ENCODE measurements around the gene ARHGEF25. TPM values are rescaled to one million over a fixed set of nuclear protein-coding genes. Genes with fewer than 3 reads are reported as not detected.
"Not testable (repeated sequence)": the region's sequence is repeated elsewhere in the genome, so short reads cannot be mapped to it uniquely, and the experiment has no call there.

Gene ARHGEF25
- total RNA-seq, 1 experiment from 2014 or later = 14.6 TPM

DNA sequence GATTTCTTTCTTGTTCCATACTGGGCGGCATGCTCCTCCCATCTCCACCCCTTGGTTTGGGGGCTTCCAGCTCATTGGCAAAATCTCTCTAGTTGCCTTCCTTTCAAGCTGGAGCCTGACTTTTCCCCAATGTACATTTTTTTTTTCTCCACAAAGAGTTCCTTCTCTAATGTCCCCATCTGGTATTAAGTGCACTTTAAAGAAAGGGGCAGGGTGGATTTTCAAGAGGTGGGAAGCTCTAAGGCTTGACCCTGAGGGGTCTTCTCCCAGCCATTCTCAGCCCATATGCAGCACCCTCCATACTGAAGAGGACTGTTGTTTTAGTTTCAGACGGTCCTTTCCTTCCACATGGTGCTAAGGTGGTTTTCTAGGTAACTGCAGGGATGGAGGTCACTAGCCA is 26.1 kb upstream of the ARHGEF25 start:
- no peak for DNase-seq (ENCODE audit: low read depth)

DNA sequence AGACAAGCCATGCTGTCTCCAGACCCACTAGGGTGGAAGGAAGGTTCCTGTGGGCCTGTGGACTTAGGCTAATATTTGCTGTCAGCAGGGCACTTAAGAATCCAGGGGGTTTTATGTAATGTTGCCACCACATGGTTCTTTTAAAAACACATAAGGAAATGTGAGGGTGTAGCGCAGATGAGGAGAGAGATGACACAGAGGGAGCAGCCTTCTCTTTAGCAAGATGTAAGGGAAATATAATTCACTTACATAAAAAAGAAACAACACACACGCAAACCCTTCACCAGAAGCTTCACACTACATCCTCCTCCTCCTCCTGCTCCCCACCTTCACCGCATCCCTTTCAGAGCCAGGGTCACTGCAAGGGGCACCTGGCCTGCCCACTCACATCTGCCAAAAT is 25.1 kb upstream of the ARHGEF25 start:
- DNase-seq (ENCODE audit: low read depth) = no peak

DNA sequence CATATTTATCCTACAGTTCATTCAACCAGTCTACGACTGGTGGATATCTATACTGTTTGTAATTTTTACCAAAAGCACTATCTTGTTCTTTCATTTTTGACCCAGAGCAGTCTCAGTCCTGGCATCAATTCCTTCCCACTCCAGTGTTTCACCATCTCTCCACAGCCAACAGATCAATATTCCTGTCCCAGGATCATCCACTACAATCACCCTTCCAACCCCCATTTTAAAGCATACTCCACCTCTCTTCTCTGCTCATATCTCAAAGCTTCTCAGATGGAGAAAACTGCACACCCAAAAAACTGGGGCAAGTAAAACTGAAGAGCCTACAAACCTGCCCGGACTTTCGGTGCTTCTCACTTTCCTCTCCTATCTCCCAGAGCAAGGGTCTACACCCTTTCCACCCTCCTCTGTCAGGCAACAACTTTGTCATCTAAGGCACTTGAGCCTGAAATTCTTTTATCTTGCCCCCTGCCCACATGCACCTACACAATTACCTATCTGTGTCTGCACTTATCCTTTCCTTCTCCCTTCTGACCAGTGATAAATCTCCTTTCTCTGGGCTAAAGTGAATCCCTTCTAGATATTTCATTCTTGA is 24.3 kb upstream of the ARHGEF25 start:
- DNase-seq (ENCODE audit: low read depth) = no peak

DNA sequence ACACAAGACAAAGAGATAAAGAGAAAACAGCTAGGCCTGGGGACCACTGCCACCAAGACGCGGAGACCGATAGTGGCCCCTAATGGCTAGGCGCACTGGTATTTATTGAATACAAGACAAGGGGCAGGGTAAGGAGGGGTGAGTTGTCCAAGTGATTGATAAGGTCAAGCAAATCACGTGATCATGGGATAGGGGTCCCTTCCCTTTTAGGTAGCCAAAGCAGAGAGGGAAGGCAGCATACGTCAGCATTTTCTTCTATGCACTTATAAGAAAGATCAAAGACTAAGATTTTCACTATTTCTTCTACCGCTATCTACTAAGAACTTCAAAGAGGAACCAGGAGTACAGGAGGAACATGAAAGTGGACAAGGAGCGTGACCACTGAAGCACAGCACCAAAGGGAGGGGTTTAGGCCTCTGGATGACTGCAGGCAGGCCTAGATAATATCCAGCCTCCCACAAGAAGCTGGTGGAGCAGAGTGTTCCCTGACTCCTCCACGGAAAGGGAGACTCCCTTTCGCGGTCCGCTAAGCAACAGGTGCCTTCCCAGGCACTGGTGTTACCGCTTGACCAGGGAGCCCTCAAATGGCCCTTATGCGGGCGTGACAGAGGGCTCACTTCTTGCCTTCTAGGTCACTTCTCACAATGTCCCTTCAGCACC is 22.2 kb upstream of the ARHGEF25 start:
- DNase-seq (ENCODE audit: low read depth) = not testable (repeated sequence)

DNA sequence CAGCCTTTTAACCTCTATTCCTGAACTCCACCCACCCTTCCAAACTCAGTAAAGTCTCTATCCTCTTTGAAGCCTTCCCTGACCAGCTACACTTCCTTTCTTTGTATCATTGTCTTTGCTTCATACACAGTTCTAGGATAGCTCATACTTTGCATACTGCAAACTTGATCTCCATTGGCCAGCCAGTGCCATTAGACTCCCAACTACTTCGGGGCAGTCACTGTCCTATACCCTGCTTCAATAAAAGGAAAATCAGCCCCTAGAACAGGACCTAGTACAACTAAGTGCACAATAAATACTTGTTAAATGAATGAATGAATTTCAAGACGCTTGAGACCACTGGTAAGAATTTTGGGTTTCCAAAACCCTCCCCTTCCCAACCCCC is 20.8 kb upstream of the ARHGEF25 start:
- DNase-seq (ENCODE audit: low read depth) = no peak

- peak; percentile 21 for DNase-seq (ENCODE audit: low read depth)
These were observed 20.1 kb upstream of the ARHGEF25 start, which contains the start of gene PIP4K2C for GRCh38 chr12:57590864-57591781. Gene PIP4K2C, plus strand, starts transcription at chr12:57591192. Its CDS starts 98 bp downstream, at chr12:57591290.

- no peak for DNase-seq (ENCODE audit: low read depth)
These were observed 19.4 kb upstream of the ARHGEF25 start for GRCh38 chr12:57591782-57592325.

DNA sequence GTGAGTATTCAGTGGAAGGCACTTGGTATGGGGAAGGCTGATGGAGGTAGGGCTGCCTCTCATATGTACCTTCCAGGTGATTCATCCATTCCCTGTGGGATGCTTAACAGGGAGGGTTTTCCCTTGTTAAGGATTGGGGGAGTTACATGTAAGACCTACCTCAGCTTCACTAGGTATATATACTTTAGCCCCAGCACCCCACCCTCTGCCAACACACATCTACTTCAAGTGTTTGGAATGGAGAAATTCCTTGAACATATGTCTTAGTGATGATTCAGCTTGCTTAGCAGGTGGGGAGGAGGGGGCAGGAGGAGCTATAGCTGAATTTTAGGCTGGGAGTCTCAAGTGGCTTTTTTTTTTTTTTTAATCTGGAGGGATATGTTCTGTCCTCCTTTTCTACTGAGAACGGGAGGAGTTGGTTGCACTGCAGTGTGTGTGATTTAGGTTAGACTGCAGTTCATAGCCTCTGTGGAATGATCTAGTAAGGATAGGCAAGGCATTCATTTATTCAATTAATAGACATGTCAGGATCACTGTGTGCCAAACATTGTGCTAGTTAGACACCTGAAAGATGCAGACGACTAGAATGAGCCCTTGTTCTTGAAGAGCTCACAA is 18.6 kb upstream of the ARHGEF25 start:
- DNase-seq (ENCODE audit: low read depth) = peak; percentile 36

DNA sequence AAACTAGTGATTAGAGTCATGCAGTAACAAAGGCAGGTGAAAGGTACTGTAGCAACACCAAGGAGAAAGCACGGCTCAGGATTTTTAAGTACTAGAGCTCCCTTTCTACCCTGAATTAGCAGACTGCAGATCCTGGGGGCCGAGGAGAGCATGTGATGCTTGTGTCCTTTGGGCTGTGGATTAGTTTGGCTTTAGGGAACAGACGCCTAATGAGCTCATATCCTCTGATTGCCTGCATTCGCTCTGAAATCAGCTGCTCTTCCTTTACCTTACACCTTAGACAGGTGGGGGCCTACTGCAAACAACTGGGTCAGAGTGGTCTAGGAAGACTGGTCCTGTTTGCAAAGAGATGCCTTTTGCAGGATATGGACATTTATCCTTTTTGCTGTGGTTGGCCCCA is 18.0 kb upstream of the ARHGEF25 start:
- no peak for DNase-seq (ENCODE audit: low read depth)

- DNase-seq (ENCODE audit: low read depth) = no peak
These were observed 10.8 kb upstream of the ARHGEF25 start for GRCh38 chr12:57600395-57600794.

- no peak for DNase-seq (ENCODE audit: low read depth)
These were observed 8.7 kb upstream of the ARHGEF25 start for GRCh38 chr12:57602544-57602943.

DNA sequence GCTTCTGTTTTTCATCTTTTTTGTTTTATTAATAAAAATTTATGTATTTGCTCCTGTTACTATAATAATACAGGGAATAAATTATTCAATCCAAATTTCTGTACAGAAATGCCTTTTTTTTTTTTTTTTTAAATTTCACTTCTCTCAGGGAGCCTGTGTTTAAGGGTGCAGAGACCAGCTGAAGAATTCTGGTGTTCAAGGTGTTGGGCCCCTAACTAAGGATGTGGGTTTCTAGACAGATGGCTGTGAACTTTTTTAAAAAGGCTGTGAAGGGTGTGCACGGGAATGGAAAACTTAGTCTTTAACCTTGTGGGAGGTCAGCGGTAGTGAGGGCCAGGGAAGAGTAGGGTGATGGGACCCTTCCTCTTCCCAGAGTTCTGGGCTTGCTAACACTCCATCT is 7.9 kb upstream of the ARHGEF25 start:
- no peak for DNase-seq (ENCODE audit: low read depth)

- DNase-seq (ENCODE audit: low read depth) = no peak
These were observed 7.3 kb upstream of the ARHGEF25 start for GRCh38 chr12:57603815-57604453.

- no peak for DNase-seq (ENCODE audit: low read depth)
These were observed 6.7 kb upstream of the ARHGEF25 start, which contains the start of gene DTX3 for GRCh38 chr12:57604454-57604991. Gene DTX3, plus strand, starts transcription at chr12:57604824. Its CDS starts 1,694 bp downstream, at chr12:57606518.

DNA sequence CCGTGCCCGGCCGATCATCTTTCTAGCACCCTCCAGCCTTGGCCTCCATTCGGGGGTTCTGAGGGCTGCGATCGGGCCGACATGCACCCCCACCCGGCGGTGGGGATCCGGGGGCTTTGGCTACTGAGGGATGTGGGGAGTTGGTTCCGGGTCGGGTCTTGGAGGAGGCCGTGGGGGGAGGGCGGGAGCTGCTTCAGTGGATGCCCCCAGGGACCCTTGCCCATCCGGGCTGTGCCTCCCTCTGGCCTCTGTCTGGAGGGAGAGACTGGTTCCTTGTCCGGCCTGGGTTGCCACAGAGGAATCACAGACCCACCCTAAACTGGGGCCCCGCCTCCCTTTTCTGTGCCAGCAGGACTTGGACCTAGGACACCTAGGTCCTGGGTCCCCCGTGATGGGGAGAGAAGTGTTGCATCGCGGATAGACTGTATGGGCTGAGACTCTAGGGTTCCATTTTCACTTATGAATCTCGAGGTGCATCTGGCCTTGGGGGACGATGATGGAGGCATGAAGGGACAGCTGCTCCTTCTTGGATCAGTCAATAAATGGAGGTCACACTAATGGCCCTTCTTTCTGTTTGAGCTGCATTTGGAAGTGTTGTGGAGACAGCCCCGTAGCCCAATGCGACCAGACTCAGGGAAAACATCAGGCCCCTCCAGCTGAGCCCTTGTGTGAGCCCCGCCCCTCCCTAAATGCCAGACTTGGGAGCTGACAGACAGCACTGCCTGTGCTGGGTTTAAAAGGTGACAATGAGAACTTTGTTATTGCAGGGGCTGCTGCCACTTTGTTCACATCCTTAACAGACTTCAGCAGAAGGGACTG is 6.0 kb upstream of the ARHGEF25 start:
- peak; percentile 49 for DNase-seq (ENCODE audit: low read depth)

DNA sequence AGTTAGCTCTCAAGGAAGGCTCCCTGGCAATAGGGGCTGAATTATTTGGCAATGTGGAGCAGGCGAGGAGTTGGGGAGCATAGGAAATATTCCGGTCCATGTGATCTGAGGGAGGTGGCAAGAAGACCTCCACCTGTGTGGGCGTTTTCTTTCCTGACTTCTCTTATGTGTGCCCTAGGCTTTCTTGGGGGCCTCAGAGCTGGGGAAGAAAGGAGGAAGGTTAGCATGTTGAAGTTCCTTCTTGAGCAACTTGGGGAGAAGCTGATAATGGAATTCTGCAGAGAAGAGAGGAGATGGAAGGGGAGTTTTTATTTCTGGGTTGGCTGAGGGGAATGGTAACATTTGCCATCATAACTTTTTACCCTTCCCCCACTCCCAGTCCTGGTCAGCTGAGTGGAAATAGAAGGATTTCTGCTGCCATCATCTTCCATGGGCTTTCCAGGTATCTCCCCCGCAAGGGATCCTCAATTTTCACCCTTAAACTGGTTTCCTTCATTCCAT is 5.4 kb upstream of the ARHGEF25 start:
- no peak for DNase-seq (ENCODE audit: low read depth)

DNA sequence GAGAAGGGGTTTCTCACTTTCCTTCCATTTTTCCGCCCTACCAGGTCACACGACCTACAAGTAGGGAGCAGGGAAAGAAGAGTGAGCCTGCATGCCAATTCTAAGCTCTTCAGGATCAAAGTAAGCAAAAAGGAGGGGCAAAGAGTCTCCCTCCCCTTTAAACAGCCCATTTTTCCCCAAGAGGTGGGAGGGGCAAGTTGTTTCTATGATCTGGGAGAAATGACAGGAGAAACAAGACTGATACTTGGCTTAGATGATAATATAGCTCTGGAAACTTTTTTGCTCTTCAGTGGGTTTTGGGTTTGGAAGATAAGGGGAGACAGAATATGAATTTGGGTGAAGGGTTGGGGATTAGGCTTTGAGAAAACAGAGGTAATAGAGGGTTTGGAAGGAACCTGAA is 4.8 kb upstream of the ARHGEF25 start:
- no peak for DNase-seq (ENCODE audit: low read depth)

DNA sequence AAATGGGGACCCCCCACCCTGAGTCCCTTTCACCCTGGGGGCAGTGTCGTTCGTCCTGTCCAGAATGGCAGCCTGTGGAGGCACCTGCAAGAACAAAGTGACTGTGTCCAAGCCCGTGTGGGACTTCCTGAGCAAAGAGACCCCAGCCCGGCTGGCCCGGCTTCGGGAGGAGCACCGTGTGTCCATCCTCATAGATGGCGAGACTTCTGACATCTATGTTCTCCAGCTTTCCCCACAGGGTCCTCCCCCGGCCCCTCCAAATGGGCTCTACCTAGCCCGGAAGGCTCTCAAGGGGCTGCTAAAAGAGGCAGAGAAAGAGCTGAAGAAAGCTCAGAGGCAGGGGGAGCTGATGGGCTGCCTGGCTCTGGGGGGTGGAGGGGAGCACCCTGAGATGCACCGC is 4.4 kb upstream of the ARHGEF25 start:
- DNase-seq (ENCODE audit: low read depth) = no peak

DNA sequence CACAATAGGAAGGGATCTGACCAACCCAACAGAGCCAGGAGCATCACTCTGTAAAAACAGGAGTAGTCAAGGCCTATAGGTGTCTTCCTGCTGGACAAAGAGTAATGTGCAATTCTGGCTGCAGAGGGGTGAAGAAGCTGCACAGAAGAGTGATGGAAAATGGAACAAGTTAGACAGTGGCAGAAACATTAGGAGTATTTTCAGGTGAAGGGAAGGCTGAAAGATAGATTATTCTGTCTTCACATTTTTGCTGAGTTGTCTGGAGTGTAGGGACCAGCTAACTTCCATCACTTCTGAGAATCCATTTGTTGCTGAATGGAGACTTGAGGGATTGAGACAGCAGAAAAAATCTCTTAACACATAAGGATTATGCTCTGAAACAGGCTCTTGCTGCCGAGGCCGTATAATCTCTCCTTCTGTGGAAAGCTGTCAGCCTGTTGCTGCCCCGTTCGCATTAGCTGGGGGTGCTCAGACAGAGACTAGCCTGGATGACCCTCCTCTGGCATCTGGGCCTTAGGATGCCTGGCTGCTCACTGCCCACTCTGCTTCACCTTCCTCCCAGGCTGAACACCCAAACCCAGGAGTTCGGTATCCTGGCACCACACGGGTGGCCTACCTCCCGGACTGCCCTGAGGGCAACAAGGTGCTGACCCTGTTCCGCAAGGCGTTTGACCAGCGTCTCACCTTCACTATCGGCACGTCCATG is 3.1 kb upstream of the ARHGEF25 start:
- DNase-seq (ENCODE audit: low read depth) = no peak
